PC-3 (cell line): Measurements from ENCODE around the gene BRIP1. TPM values are rescaled to one million over a fixed set of nuclear protein-coding genes. Genes with fewer than 3 reads are reported as not detected.

Experiments
- ATAC-seq: fragments of 200-7000 bp; cut with Tn5 transposase; 2 replicates; pipeline ENCODE4 v1.9.1; 2020; ENCODE audit warnings: mild to moderate bottlenecking, moderate library complexity
- BruUV-seq: library from RNA; stranded (reverse); fragments of 400-500 nt; replicated peaks from 2 replicates; lab custom pipeline; 2021; lab: Mats Ljungman, UMichigan
- CTCF ChIA-PET: fragments of 300-600 bp; sonication (Branson Sonifier 250); formaldehyde crosslinking; loops from one replicate; lab custom pipeline; 2022; ENCODE audit warnings: antibody characterized with exemption; lab: Charles Lee
- POLR2A ChIA-PET: fragments of 300-600 bp; sonication (Branson Sonifier 250); formaldehyde crosslinking; loops from one replicate; lab custom pipeline; 2022; ENCODE audit warnings: antibody characterized with exemption; ENCODE audit not compliant: unreplicated experiment; lab: Charles Lee
- DNase-seq: peaks from one replicate; pipeline ENCODE4 v3.0.0-alpha.2; 2015
- H2AFZ ChIP-seq: fragments of 300-600 bp; sonication (generic); 2 replicates; pipeline ENCODE4 v1.6.0; 2016; ENCODE audit warnings: antibody characterized with exemption, low read length
- H3F3A ChIP-seq: fragments of 300-600 bp; sonication (generic); one replicate; pipeline ENCODE4 v1.6.0; 2017; ENCODE audit warnings: antibody characterized with exemption, low read length, control low read depth, mild to moderate bottlenecking; ENCODE audit not compliant: unreplicated experiment
- H3K27ac ChIP-seq: fragments of 300-600 bp; sonication (generic); 2 replicates; pipeline ENCODE4 v1.5.1; 2016; ENCODE audit warnings: mild to moderate bottlenecking, low read length
- H3K27me3 ChIP-seq: fragments of 300-600 bp; sonication (generic); 2 replicates; pipeline ENCODE4 v1.6.1; 2016; ENCODE audit warnings: low read length, mixed read lengths
- H3K36me3 ChIP-seq: fragments of 300-600 bp; sonication (generic); 2 replicates; pipeline ENCODE4 v1.6.1; 2016; ENCODE audit warnings: low read depth, mixed run types, low read length, mixed read lengths
- H3K4me1 ChIP-seq: fragments of 300-600 bp; sonication (generic); 2 replicates; pipeline ENCODE4 v1.5.1; 2016; ENCODE audit warnings: low read length; ENCODE audit not compliant: insufficient read depth
- H3K4me2 ChIP-seq: fragments of 300-600 bp; sonication (generic); 2 replicates; pipeline ENCODE4 v1.6.0; 2016; ENCODE audit warnings: low read length
- H3K4me3 ChIP-seq: fragments of 300-600 bp; sonication (generic); 2 replicates; pipeline ENCODE4 v1.5.1; 2016; ENCODE audit warnings: mild to moderate bottlenecking, low read length, mixed read lengths
- H3K79me2 ChIP-seq: fragments of 300-600 bp; sonication (generic); 2 replicates; pipeline ENCODE4 v1.6.1; 2017; ENCODE audit warnings: low read length, mixed read lengths
- H3K9ac ChIP-seq: fragments of 300-600 bp; sonication (generic); 2 replicates; pipeline ENCODE4 v1.6.0; 2016; ENCODE audit warnings: mild to moderate bottlenecking, low read length
- H3K9me2 ChIP-seq: fragments of 300-600 bp; sonication (generic); replicated peaks from 2 replicates; pipeline ENCODE4 v1.6.1; 2016; ENCODE audit warnings: mixed run types, low read length, mixed read lengths
- H3K9me3 ChIP-seq: fragments of 300-600 bp; sonication (generic); 2 replicates; pipeline ENCODE4 v1.6.1; 2016; ENCODE audit warnings: low read length, mixed read lengths
- H4K20me1 ChIP-seq: fragments of 300-600 bp; sonication (generic); 2 replicates; pipeline ENCODE4 v1.6.1; 2016; ENCODE audit warnings: low read length, mixed read lengths
- CTCF ChIP-seq: fragments of 300-600 bp; sonication (generic); conservative IDR thresholded peaks from 2 replicates; pipeline ENCODE4 v1.5.1; 2017; ENCODE audit warnings: antibody characterized with exemption, low read depth, mild to moderate bottlenecking, low read length
- EZH2 ChIP-seq: fragments of 300-600 bp; sonication (generic); IDR thresholded peaks from one replicate; pipeline ENCODE4 v1.6.1; 2017; ENCODE audit warnings: antibody characterized with exemption, mild to moderate bottlenecking, low read length; ENCODE audit not compliant: unreplicated experiment
- EZH2phosphoT487 ChIP-seq: fragments of 300-600 bp; sonication (generic); IDR thresholded peaks from 2 replicates; pipeline ENCODE4 v1.6.1; 2018; ENCODE audit warnings: mild to moderate bottlenecking, antibody characterized with exemption, low read length, borderline replicate concordance
- intact Hi-C: fragments of 100-400 bp; cut with micrococcal nuclease; formaldehyde crosslinking; loops from 2 replicates; pipeline ENCODE4 v1.9.0; 2023
- total RNA-seq: library from RNA; depleted of rRNA; stranded (reverse); fragments of >200 nt; gene quantifications from 2 replicates; pipeline ENCODE4 v1.2.3, GENCODE V29; 2014

BRIP1 gene
- total RNA-seq, 1 experiment from 2014 or later: 21.1 TPM

DNA sequence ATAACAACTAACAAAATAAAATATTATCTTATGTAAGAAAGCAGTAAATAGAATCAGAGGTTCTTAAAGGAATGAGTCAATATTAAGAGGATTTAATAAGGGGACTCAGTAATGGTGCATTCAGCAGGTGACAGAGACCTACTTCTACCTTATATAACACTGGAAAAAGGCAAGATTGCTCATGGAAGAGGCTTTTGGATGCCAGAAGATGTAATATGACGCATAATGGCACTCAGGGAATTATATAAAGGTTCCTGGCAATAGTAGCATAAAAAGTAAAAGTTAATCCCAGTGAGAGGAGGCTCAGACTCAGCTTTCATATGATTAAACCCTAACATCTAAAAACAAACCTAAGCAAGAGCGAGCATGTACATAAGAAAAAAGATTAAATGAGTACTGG, 136.4 kb downstream of the BRIP1 start:
- Histone ChIP-seq H3F3A (no peaks in the 10 kb centered on the region), H3K36me3 (peaks cover 8% of the 10 kb centered on the region; the same call in 1 of the 2 replicates), H2AFZ (no peak overlapping the region), H4K20me1 (no peaks in the 10 kb centered on the region), H3K27me3 (no peaks in the 10 kb centered on the region), H3K4me1 (no peaks in the 10 kb centered on the region), H3K4me2 (no peak overlapping the region), H3K27ac (no peak overlapping the region), H3K4me3 (no peak overlapping the region), H3K9ac (no peak overlapping the region), H3K9me3 (no peaks in the 10 kb centered on the region), H3K79me2 (no peaks in the 10 kb centered on the region), H3K9me2 (no peaks in the 10 kb centered on the region)
- intact Hi-C loops: no loop called here
- BruUV-seq: no TSS peak
- DNase-seq (no peak), ATAC-seq (no peak)
- TF ChIP-seq CTCF (no peak), EZH2phosphoT487 (no peak), EZH2 (no peak)
- ChIA-PET POLR2A (no interaction called here), CTCF (no interaction called here)

- H3K79me2 ChIP-seq: no peaks in the 10 kb centered on the region
- TF ChIP-seq CTCF (no peak), EZH2phosphoT487 (no peak), EZH2 (no peak)
- no peaks in the 10 kb centered on the region for H3K27me3 ChIP-seq
- H3K4me1 ChIP-seq: no peaks in the 10 kb centered on the region
- no peaks in the 10 kb centered on the region for H3K9me2 ChIP-seq
- H2AFZ ChIP-seq: no peak overlapping the region
- H3K4me2 ChIP-seq: no peak overlapping the region
- H3K4me3 ChIP-seq: no peak overlapping the region
- no peak for ATAC-seq
- H3F3A ChIP-seq: no peaks in the 10 kb centered on the region
- H3K27ac ChIP-seq: no peak overlapping the region
- peaks cover 8% of the 10 kb centered on the region; the same call in 1 of the 2 replicates for H3K36me3 ChIP-seq
- BruUV-seq: no TSS peak
- no peak overlapping the region for H3K9ac ChIP-seq
- ChIA-PET CTCF (no interaction called here), POLR2A (no interaction called here)
- intact Hi-C loops: no loop called here
- no peaks in the 10 kb centered on the region for H3K9me3 ChIP-seq
- H4K20me1 ChIP-seq: no peaks in the 10 kb centered on the region
- DNase-seq: no peak
These were observed 138.6 kb downstream of the BRIP1 start for GRCh38 chr17:61724777-61725176.

DNA sequence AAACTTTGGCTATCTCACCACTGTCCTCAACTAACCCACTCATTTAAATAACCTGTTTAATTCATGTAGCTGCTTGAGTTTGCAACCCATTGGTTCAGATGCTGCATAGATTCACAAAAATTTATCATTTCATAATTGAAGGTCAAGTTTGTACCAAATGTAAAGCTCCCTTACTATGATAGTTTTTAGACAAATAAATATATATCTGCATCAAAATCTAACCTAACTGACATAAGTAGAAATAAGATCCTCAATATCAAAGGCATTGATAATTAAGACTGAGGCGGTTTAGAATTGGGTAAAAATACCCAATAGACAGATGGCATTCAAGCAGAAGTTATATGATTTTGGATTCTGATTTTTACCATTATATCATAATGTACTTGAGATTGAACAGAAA, 139.4 kb downstream of the BRIP1 start:
- no peaks in the 10 kb centered on the region for H3F3A ChIP-seq

More for the DNA sequence above, 139.4 kb downstream of the BRIP1 start:
- H3K79me2 ChIP-seq: no peaks in the 10 kb centered on the region
- no peaks in the 10 kb centered on the region for H3K4me1 ChIP-seq
- peaks cover 8% of the 10 kb centered on the region; the same call in 1 of the 2 replicates for H3K36me3 ChIP-seq
- no peak overlapping the region for H3K27ac ChIP-seq
- H3K4me3 ChIP-seq: no peak overlapping the region
- no peak overlapping the region for H3K9ac ChIP-seq
- intact Hi-C loops: no loop called here
- H2AFZ ChIP-seq: no peak overlapping the region
- POLR2A ChIA-PET: no interaction called here
- no peaks in the 10 kb centered on the region for H3K9me2 ChIP-seq
- CTCF ChIA-PET: no interaction called here
- no peaks in the 10 kb centered on the region for H3K27me3 ChIP-seq
- TF ChIP-seq EZH2phosphoT487 (no peak), EZH2 (no peak), CTCF (no peak)
- H3K9me3 ChIP-seq: no peaks in the 10 kb centered on the region
- no peaks in the 10 kb centered on the region for H4K20me1 ChIP-seq
- no peak for ATAC-seq
- H3K4me2 ChIP-seq: no peak overlapping the region
- BruUV-seq: no TSS peak
- DNase-seq: no peak
